Peyer's patch (tissue), 4 donors: ENCODE measurements around the gene NUP107.

Experiments used
- POLR2A ChIP-seq, 2 donors: fragments of 450-650 bp; IDR thresholded peaks; one replicate each; pipeline ENCODE4 v1.5.1; 2017; ENCODE audit warnings: antibody characterized with exemption in 2 of 2, mild to moderate bottlenecking in 2 of 2, moderate library complexity in 2 of 2
- TF ChIP-seq, protein P1 (sequence below), 6 experiments: fragments of 450-650 bp in 4 of 6; fragments of 200-600 bp in 2 of 6; sonication (generic) in 1 of 6; IDR thresholded peaks; one replicate each; pipeline ENCODE4 v1.5.1; 2017 to 2019; ENCODE audit warnings: antibody characterized with exemption in 6 of 6, mild to moderate bottlenecking in 3 of 6, moderate library complexity in 1 of 6

- TF ChIP-seq, protein P1, sequence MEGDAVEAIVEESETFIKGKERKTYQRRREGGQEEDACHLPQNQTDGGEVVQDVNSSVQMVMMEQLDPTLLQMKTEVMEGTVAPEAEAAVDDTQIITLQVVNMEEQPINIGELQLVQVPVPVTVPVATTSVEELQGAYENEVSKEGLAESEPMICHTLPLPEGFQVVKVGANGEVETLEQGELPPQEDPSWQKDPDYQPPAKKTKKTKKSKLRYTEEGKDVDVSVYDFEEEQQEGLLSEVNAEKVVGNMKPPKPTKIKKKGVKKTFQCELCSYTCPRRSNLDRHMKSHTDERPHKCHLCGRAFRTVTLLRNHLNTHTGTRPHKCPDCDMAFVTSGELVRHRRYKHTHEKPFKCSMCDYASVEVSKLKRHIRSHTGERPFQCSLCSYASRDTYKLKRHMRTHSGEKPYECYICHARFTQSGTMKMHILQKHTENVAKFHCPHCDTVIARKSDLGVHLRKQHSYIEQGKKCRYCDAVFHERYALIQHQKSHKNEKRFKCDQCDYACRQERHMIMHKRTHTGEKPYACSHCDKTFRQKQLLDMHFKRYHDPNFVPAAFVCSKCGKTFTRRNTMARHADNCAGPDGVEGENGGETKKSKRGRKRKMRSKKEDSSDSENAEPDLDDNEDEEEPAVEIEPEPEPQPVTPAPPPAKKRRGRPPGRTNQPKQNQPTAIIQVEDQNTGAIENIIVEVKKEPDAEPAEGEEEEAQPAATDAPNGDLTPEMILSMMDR (IDR thresholded peaks at IDR 0.05): no peak
- TF ChIP-seq POLR2A (IDR thresholded peaks at IDR 0.05): no peak
Measured at GRCh38 chr12:68785358-68785757, 98.6 kb downstream of the NUP107 start.
